KMS-11 (cell line): ENCODE results near the gene CBLL1.
A peak's percentile ranks its signal among the peaks of the same experiment; 100 is the strongest.

ENCODE experiments used
- H2AFZ ChIP-seq: fragments of 200-600 bp; sonication (generic); 2 replicates; pipeline ENCODE4 v1.6.1; 2016; ENCODE audit warnings: antibody characterized with exemption, mixed run types, low read depth
- H3K27ac ChIP-seq: fragments of 200-600 bp; sonication (generic); 2 replicates; pipeline ENCODE4 v1.6.1; 2016; ENCODE audit warnings: mild to moderate bottlenecking, mixed run types
- H3K27me3 ChIP-seq: fragments of 200-600 bp; sonication (generic); 2 replicates; pipeline ENCODE4 v1.6.1; 2017; ENCODE audit warnings: mild to moderate bottlenecking, low read depth, mixed run types, moderate library complexity; ENCODE audit not compliant: insufficient read depth
- H3K36me3 ChIP-seq: fragments of 200-600 bp; sonication (generic); 2 replicates; pipeline ENCODE4 v1.6.1; 2017; ENCODE audit warnings: mild to moderate bottlenecking, mixed run types; ENCODE audit not compliant: insufficient read depth
- H3K4me1 ChIP-seq: fragments of 200-600 bp; sonication (generic); 2 replicates; pipeline ENCODE4 v1.6.1; 2016; ENCODE audit warnings: mild to moderate bottlenecking, low read depth, mixed run types; ENCODE audit not compliant: poor library complexity, severe bottlenecking
- H3K4me2 ChIP-seq: fragments of 200-600 bp; sonication (generic); 2 replicates; pipeline ENCODE4 v1.7.0; 2016; ENCODE audit warnings: mild to moderate bottlenecking, mixed run types
- H3K4me3 ChIP-seq: fragments of 200-600 bp; sonication (generic); IDR thresholded peaks from 2 replicates; pipeline ENCODE4 v1.6.1; 2017; ENCODE audit warnings: low read depth, low read length, mixed read lengths; ENCODE audit not compliant: insufficient read depth
- H3K79me2 ChIP-seq: fragments of 200-600 bp; sonication (generic); 2 replicates; pipeline ENCODE4 v1.6.1; 2016; ENCODE audit warnings: low read depth, mixed run types; ENCODE audit not compliant: insufficient read depth
- H3K9ac ChIP-seq: fragments of 200-600 bp; sonication (generic); 2 replicates; pipeline ENCODE4 v1.6.1; 2016; ENCODE audit warnings: mild to moderate bottlenecking, mixed run types
- H4K20me1 ChIP-seq: fragments of 200-600 bp; sonication (generic); 2 replicates; pipeline ENCODE4 v1.6.1; 2016; ENCODE audit warnings: mild to moderate bottlenecking, mixed run types; ENCODE audit not compliant: insufficient read depth
- TF ChIP-seq, protein P1 (sequence below): fragments of 200-600 bp; sonication (generic); conservative IDR thresholded peaks from 2 replicates; pipeline ENCODE4 v1.6.1; 2017; ENCODE audit warnings: low read depth, mild to moderate bottlenecking, antibody characterized with exemption, low read length, moderate library complexity, mixed read lengths

The CBLL1 gene

DNA sequence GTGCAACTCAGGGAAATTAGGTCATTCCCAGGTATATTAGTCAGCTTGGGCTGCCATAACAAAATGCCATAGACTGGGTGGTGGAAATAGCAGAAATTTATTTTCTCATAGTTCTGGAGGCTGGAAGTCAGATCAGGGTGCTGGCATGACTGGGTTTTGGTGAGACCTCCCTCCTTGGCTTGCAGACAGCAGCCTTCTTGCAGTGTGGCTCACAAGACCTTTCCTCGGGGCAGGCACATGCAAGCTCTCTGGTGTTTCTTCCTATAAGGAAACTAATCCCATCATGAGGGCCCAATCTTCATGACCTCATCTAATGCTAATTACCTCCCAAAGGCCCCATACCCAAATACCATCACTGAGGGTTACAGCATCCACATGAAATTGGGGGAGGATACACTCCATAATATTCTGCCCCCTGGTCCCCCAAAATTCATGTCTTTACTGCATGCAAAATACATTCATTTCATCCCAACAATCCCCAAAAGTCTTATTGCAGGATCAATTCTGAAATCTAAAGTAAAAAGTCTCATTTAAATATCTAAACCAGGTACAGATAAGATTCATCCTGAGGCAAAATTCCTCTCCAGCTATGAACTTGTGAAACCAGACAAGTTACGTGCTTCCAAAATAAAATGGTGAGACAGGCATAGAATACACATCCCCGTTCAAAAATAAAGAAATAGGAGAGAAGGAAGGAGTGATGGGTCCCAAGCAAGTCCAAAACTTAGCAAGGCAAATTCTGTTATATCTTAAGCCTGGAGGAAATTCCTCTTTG, 17.4 kb upstream of the CBLL1 start:
- H4K20me1 ChIP-seq, result no peaks in the 10 kb centered on the region
- no peaks in the 10 kb centered on the region for H3K4me1 ChIP-seq
- H2AFZ ChIP-seq, result no peak overlapping the region
- H3K9ac ChIP-seq, result no peak overlapping the region
- TF ChIP-seq, protein P1, sequence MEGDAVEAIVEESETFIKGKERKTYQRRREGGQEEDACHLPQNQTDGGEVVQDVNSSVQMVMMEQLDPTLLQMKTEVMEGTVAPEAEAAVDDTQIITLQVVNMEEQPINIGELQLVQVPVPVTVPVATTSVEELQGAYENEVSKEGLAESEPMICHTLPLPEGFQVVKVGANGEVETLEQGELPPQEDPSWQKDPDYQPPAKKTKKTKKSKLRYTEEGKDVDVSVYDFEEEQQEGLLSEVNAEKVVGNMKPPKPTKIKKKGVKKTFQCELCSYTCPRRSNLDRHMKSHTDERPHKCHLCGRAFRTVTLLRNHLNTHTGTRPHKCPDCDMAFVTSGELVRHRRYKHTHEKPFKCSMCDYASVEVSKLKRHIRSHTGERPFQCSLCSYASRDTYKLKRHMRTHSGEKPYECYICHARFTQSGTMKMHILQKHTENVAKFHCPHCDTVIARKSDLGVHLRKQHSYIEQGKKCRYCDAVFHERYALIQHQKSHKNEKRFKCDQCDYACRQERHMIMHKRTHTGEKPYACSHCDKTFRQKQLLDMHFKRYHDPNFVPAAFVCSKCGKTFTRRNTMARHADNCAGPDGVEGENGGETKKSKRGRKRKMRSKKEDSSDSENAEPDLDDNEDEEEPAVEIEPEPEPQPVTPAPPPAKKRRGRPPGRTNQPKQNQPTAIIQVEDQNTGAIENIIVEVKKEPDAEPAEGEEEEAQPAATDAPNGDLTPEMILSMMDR, result no peak
- no peak overlapping the region for H3K4me2 ChIP-seq
- no peaks in the 10 kb centered on the region for H3K79me2 ChIP-seq
- no peak overlapping the region for H3K4me3 ChIP-seq
- H3K27me3 ChIP-seq, result no peaks in the 10 kb centered on the region
- no peak overlapping the region for H3K27ac ChIP-seq
- H3K36me3 ChIP-seq, result no peaks in the 10 kb centered on the region

DNA sequence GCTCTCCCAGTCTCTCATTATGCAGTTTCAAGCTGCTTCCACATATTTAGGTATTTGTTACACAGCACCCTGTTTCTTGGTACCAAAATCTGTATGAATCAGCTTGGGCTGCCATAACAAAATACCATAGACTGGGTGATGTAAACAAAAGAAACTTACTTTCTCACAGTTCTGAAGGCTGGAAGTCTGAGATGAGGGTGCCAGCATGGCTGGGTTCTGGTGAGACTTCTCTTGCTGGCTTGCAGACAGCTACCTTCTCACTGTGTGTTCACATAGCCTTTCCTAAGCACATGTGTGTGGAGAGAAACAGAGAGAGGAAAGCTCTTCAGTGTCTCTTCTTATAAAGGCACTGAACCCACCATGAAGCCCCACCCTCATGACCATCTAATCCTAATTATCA, 15.7 kb upstream of the CBLL1 start:
- H3K9ac ChIP-seq, result no peak overlapping the region
- no peaks in the 10 kb centered on the region for H4K20me1 ChIP-seq

DNA sequence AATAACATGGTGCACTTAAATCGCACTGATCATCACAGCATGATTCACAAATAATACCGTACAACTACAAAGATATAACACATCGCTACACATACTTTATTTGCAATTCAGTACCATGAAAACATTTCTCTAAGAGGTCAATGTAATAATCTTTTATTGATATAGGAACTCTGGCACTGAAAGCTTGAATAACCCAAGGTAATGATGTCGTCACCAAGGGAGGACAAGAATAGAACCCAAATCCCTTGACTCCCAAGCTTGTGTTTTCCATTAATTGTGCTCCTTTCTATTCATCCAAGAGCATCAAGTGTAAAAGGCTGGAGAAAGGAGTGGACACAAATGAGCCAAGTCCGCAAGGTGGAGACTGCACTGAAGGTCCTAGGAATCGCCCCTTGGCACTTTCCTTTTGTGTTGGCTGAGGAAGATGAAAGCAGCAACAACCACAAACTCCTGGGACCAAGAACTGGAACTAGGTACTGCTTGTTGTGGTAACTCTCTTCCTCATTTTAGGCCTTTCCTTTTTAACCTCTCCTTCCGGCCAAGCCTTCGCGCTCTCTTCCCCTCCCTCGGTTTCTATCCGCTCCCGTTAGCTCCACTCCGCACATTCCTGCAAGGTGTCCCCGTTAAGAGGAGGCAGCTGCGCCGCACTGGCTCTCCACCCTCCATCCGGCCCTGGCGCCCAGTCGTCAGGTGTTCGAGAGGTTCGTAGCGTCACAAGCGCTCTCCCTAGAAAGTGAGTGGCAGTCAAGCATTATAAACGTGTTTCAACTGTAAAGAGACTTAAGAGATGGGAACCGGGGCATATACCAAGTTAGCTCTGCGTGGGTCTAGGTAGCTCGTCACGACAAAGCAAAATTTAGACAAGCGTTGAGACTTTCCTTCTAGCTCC, 1.0 kb upstream of the CBLL1 start:
- H4K20me1 ChIP-seq, result peaks cover 21% of the 10 kb centered on the region
- H3K27ac ChIP-seq, result peak overlapping the region; percentile 96
- H3K4me3 ChIP-seq, result no peak overlapping the region
- no peaks in the 10 kb centered on the region for H3K27me3 ChIP-seq
- H3K9ac ChIP-seq, result peak overlapping the region; percentile 92
- H3K4me1 ChIP-seq, result peaks cover 40% of the 10 kb centered on the region
- no peaks in the 10 kb centered on the region for H3K36me3 ChIP-seq
- H3K79me2 ChIP-seq, result peaks cover 40% of the 10 kb centered on the region
- TF ChIP-seq, protein P1, result no peak; the same call in none of the 2 replicates
- H2AFZ ChIP-seq, result peak overlapping the region; percentile 89
- H3K4me2 ChIP-seq, result peak overlapping the region; percentile 76

More for the DNA sequence above, 15.7 kb upstream of the CBLL1 start:
- H2AFZ ChIP-seq, result no peak overlapping the region
- no peak overlapping the region for H3K4me3 ChIP-seq
- H3K79me2 ChIP-seq, result no peaks in the 10 kb centered on the region
- no peaks in the 10 kb centered on the region for H3K36me3 ChIP-seq
- H3K4me2 ChIP-seq, result no peak overlapping the region
- H3K27ac ChIP-seq, result no peak overlapping the region
- H3K4me1 ChIP-seq, result no peaks in the 10 kb centered on the region
- H3K27me3 ChIP-seq, result no peaks in the 10 kb centered on the region
- TF ChIP-seq, protein P1, result no peak

DNA sequence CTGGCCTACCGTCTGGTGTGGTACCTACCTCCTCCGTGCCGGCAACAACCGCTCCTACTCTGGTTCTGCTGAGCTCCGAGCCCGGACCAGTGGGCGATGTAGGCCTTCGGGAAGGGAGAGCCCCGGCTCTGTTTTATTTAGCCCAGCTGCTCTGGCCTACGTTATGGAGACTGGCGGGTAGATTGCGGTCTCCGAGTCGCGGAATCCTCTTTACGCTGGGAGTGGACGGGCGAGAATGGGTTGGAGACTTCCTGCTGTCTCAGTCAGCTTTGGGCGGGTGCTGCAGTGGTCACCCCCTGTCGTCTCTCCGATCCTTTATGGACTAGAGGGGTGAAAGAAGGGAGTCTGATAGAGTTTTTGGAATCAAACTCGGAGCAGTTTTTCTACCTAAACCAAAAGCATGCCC, 406 bp downstream of the CBLL1 start:
- peak overlapping the region; percentile 89 for H2AFZ ChIP-seq
- no peaks in the 10 kb centered on the region for H3K27me3 ChIP-seq
- H3K79me2 ChIP-seq, result peaks cover 54% of the 10 kb centered on the region
- H3K27ac ChIP-seq, result peak overlapping the region; percentile 96
- H3K4me1 ChIP-seq, result peaks cover 40% of the 10 kb centered on the region
- H3K36me3 ChIP-seq, result no peaks in the 10 kb centered on the region
- H3K9ac ChIP-seq, result peak overlapping the region; percentile 92
- H4K20me1 ChIP-seq, result peaks cover 21% of the 10 kb centered on the region
- no peak overlapping the region for H3K4me3 ChIP-seq
- TF ChIP-seq, protein P1, result no peak
- peak overlapping the region; percentile 82 for H3K4me2 ChIP-seq
